DND-41 (cell line): ENCODE results near the gene AGAP5.

Source experiments
- ATAC-seq: fragments of 200-7000 bp; cut with Tn5 transposase; 3 replicates; pipeline ENCODE4 v1.9.1; 2021; ENCODE audit warnings: low read depth; ENCODE audit not compliant: insufficient read depth
- DNase-seq: peaks from one replicate; pipeline ENCODE4 v3.0.0-alpha.2; 2020
- H2AFZ ChIP-seq: 2 replicates; pipeline ENCODE4 v1.6.0; 2012; ENCODE audit warnings: low read depth, low read length
- H3K27ac ChIP-seq: 2 replicates; pipeline ENCODE4 v1.5.1; 2012; ENCODE audit warnings: low read length, inconsistent platforms
- H3K27me3 ChIP-seq: fragments of 200-600 bp; sonication (generic); 2 replicates; pipeline ENCODE4 v1.6.0; 2012; ENCODE audit warnings: low read length, mild to moderate bottlenecking, inconsistent platforms; ENCODE audit not compliant: insufficient read depth, poor library complexity
- H3K36me3 ChIP-seq: 2 replicates; pipeline ENCODE4 v1.5.1; 2012; ENCODE audit warnings: low read length, inconsistent platforms; ENCODE audit not compliant: insufficient read depth
- H3K4me1 ChIP-seq: 2 replicates; pipeline ENCODE4 v1.5.1; 2012; ENCODE audit warnings: mild to moderate bottlenecking, low read length; ENCODE audit not compliant: insufficient read depth
- H3K4me2 ChIP-seq: 2 replicates; pipeline ENCODE4 v1.6.0; 2012; ENCODE audit warnings: mild to moderate bottlenecking, moderate library complexity, low read length, inconsistent platforms; ENCODE audit not compliant: insufficient read depth
- H3K4me3 ChIP-seq, 2 experiments: fragments of 200-600 bp in 1 of 2; shearing (Covaris generic) in 1 of 2; 2 replicates each; pipeline ENCODE4 v1.5.1; 2012 to 2016; ENCODE audit warnings: inconsistent platforms in 2 of 2, low read length in 2 of 2, mild to moderate bottlenecking in 2 of 2, low read depth in 1 of 2, moderate library complexity in 1 of 2
- H3K79me2 ChIP-seq: 2 replicates; pipeline ENCODE4 v1.6.0; 2012; ENCODE audit warnings: low read length, inconsistent platforms; ENCODE audit not compliant: insufficient read depth
- H3K9ac ChIP-seq: 2 replicates; pipeline ENCODE4 v1.6.0; 2012; ENCODE audit warnings: low read depth, mild to moderate bottlenecking, inconsistent platforms, low read length, moderate library complexity
- H3K9me3 ChIP-seq: 2 replicates; pipeline ENCODE4 v1.5.1; 2012; ENCODE audit warnings: low read length, moderate library complexity, mild to moderate bottlenecking, inconsistent platforms; ENCODE audit not compliant: insufficient read depth, severe bottlenecking
- H4K20me1 ChIP-seq: 2 replicates; pipeline ENCODE4 v1.6.0; 2012; ENCODE audit warnings: low read length; ENCODE audit not compliant: insufficient read depth
- CTCF ChIP-seq: IDR thresholded peaks from 2 replicates; pipeline ENCODE4 v1.5.1; 2012; ENCODE audit warnings: borderline replicate concordance, low read length, moderate library complexity, mild to moderate bottlenecking; ENCODE audit not compliant: poor library complexity, severe bottlenecking; ENCODE audit errors: extremely low read depth
- EZH2 ChIP-seq: IDR thresholded peaks from 3 replicates; pipeline ENCODE4 v1.6.1; 2012; ENCODE audit warnings: borderline replicate concordance, low read depth, mild to moderate bottlenecking, moderate library complexity, low read length, inconsistent platforms; ENCODE audit not compliant: severe bottlenecking

AGAP5 gene

GRCh38 chr10:73641328-73642060, 56.4 kb downstream of the AGAP5 start, which contains the start of gene MYOZ1:
Gene MYOZ1 (minus strand): TSS chr10:73641474. CDS start chr10:73640017, 1,457 bp downstream.
- no peak within 1 kb of the TSS for H2AFZ ChIP-seq
- H3K79me2 ChIP-seq, result no peaks in the 10 kb centered on the region
- ATAC-seq, result 0 out of 3 replicates have a peak, but pooled peaks have one; percentile 36
- TF ChIP-seq EZH2, result no peak
- no peak for TF ChIP-seq CTCF
- H3K4me3 ChIP-seq, result no peak within 1 kb of the TSS
- no peak within 1 kb of the TSS for H3K9ac ChIP-seq
- H3K27me3 ChIP-seq, result no peaks in the 10 kb centered on the region
- no peak within 1 kb of the TSS for H3K27ac ChIP-seq
- no peaks in the 10 kb centered on the region for H4K20me1 ChIP-seq
- no peaks in the 10 kb centered on the region for H3K9me3 ChIP-seq
- DNase-seq, result no peak
- no peaks in the 10 kb centered on the region for H3K36me3 ChIP-seq
- H3K4me1 ChIP-seq, result no peaks in the 10 kb centered on the region
- no peak within 1 kb of the TSS for H3K4me2 ChIP-seq

- Histone ChIP-seq H3K27ac (no peak overlapping the region), H4K20me1 (no peaks in the 10 kb centered on the region), H3K9me3 (no peaks in the 10 kb centered on the region), H3K9ac (no peak overlapping the region), H3K4me3 (no peak overlapping the region), H3K4me2 (no peak overlapping the region), H3K27me3 (no peaks in the 10 kb centered on the region), H3K36me3 (no peaks in the 10 kb centered on the region), H2AFZ (no peak overlapping the region), H3K79me2 (no peaks in the 10 kb centered on the region), H3K4me1 (no peaks in the 10 kb centered on the region)
- DNase-seq (no peak), ATAC-seq (no peak)
- TF ChIP-seq CTCF (no peak), EZH2 (no peak)
Observed at GRCh38 chr10:73639286-73639685, 58.6 kb downstream of the AGAP5 start.

- Histone ChIP-seq H3K4me3 (no peak overlapping the region), H3K79me2 (no peaks in the 10 kb centered on the region), H3K27me3 (no peaks in the 10 kb centered on the region), H3K4me1 (no peaks in the 10 kb centered on the region), H3K9me3 (no peaks in the 10 kb centered on the region), H3K27ac (no peak overlapping the region), H3K36me3 (no peaks in the 10 kb centered on the region), H2AFZ (no peak overlapping the region), H3K9ac (no peak overlapping the region), H3K4me2 (no peak overlapping the region), H4K20me1 (no peaks in the 10 kb centered on the region)
- DNase-seq, result no peak
- no peak for TF ChIP-seq EZH2
- TF ChIP-seq CTCF, result no peak
- no peak for ATAC-seq
Observed at GRCh38 chr10:73635781-73636180, 62.1 kb downstream of the AGAP5 start.
